Uterus (tissue), 2 donors: ENCODE results near the gene RNPS1.

Experiments
- POLR2A ChIP-seq, 2 donors: fragments of 450-650 bp; IDR thresholded peaks; one replicate each; pipeline ENCODE4 v1.6.1; 2016; ENCODE audit warnings: antibody characterized with exemption in 2 of 2, mild to moderate bottlenecking in 1 of 2, moderate library complexity in 1 of 2
- TF ChIP-seq, protein P1 (sequence below), 4 experiments: fragments of 200-600 bp in 2 of 4; fragments of 450-650 bp in 2 of 4; sonication (generic) in 2 of 4; IDR thresholded peaks; one replicate each; pipeline ENCODE4 v1.5.1; 2016 to 2019; ENCODE audit warnings: antibody characterized with exemption in 4 of 4, mild to moderate bottlenecking in 2 of 4, moderate library complexity in 1 of 4

DNA sequence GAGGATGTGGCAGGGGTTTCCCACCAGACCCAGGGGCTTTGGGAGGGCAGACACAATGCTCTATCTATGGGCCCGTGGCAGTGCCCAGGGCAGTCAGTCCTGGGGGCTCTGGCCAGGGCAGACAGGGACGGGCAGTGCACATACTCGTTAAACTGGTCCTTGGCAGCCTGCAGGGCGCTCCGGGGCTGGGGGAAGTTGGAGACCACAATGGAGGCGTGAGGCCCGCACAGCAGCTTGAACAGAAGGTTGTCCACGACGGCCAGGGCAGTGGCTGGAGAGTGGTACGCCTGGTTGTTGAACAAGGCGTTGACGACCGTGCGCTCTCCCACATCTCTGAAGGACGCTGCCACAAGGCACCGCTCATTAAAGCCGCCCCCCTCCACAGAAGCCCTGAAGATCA lies 18.6 kb upstream of the RNPS1 start:
- TF ChIP-seq, protein P1, sequence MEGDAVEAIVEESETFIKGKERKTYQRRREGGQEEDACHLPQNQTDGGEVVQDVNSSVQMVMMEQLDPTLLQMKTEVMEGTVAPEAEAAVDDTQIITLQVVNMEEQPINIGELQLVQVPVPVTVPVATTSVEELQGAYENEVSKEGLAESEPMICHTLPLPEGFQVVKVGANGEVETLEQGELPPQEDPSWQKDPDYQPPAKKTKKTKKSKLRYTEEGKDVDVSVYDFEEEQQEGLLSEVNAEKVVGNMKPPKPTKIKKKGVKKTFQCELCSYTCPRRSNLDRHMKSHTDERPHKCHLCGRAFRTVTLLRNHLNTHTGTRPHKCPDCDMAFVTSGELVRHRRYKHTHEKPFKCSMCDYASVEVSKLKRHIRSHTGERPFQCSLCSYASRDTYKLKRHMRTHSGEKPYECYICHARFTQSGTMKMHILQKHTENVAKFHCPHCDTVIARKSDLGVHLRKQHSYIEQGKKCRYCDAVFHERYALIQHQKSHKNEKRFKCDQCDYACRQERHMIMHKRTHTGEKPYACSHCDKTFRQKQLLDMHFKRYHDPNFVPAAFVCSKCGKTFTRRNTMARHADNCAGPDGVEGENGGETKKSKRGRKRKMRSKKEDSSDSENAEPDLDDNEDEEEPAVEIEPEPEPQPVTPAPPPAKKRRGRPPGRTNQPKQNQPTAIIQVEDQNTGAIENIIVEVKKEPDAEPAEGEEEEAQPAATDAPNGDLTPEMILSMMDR (IDR thresholded peaks at IDR 0.05), result no peak
- TF ChIP-seq POLR2A (IDR thresholded peaks at IDR 0.05), result no peak
